Mesendoderm (in vitro differentiated cells): ENCODE data around the gene CRYBA2.

Experiments used
- DNase-seq: peaks from one replicate; pipeline ENCODE4 v3.0.0; 2013
- H2AK5ac ChIP-seq: 2 replicates; pipeline ENCODE4 v1.6.1; 2013; ENCODE audit warnings: low read length, inconsistent platforms
- H2BK120ac ChIP-seq: 2 replicates; pipeline ENCODE4 v1.6.1; 2013; ENCODE audit warnings: low read depth, mild to moderate bottlenecking, low read length, moderate library complexity, mixed read lengths
- H2BK15ac ChIP-seq: replicated peaks from 2 replicates; pipeline ENCODE4 v1.6.1; 2013; ENCODE audit warnings: low read depth, mild to moderate bottlenecking, moderate library complexity
- H2BK5ac ChIP-seq: 2 replicates; pipeline ENCODE4 v1.6.1; 2013; ENCODE audit warnings: low read length, inconsistent platforms
- H3K18ac ChIP-seq: 2 replicates; pipeline ENCODE4 v1.6.1; 2013; ENCODE audit warnings: mild to moderate bottlenecking, low read length, mixed read lengths
- H3K23ac ChIP-seq: one replicate; pipeline ENCODE4 v1.6.1; 2013; ENCODE audit warnings: low read length
- H3K27ac ChIP-seq: 2 replicates; pipeline ENCODE4 v1.5.1; 2013; ENCODE audit warnings: low read depth, mild to moderate bottlenecking, inconsistent platforms, low read length, moderate library complexity
- H3K27me3 ChIP-seq: 2 replicates; pipeline ENCODE4 v1.6.1; 2013; ENCODE audit warnings: low read length, control low read depth, mild to moderate bottlenecking, inconsistent platforms; ENCODE audit not compliant: insufficient read depth, poor library complexity
- H3K36me3 ChIP-seq: 2 replicates; pipeline ENCODE4 v1.6.1; 2013; ENCODE audit warnings: low read length, inconsistent platforms; ENCODE audit not compliant: control insufficient read depth, insufficient read depth
- H3K4ac ChIP-seq: one replicate; pipeline ENCODE4 v1.6.1; 2013; ENCODE audit warnings: low read depth, mild to moderate bottlenecking, low read length, moderate library complexity
- H3K4me1 ChIP-seq: 2 replicates; pipeline ENCODE4 v1.6.1; 2013; ENCODE audit warnings: low read depth, low read length, inconsistent platforms; ENCODE audit not compliant: control insufficient read depth
- H3K4me2 ChIP-seq: 2 replicates; pipeline ENCODE4 v1.6.1; 2013; ENCODE audit warnings: low read length
- H3K4me3 ChIP-seq: 2 replicates; pipeline ENCODE4 v1.5.1; 2013; ENCODE audit warnings: mild to moderate bottlenecking, low read length
- H3K56ac ChIP-seq: one replicate; pipeline ENCODE4 v1.6.1; 2013; ENCODE audit warnings: low read length
- H3K79me1 ChIP-seq: 2 replicates; pipeline ENCODE4 v1.6.1; 2013; ENCODE audit warnings: low read length, inconsistent platforms
- H3K79me2 ChIP-seq: 2 replicates; pipeline ENCODE4 v1.6.1; 2013; ENCODE audit warnings: mild to moderate bottlenecking, low read length; ENCODE audit not compliant: control insufficient read depth, insufficient read depth
- H3K9ac ChIP-seq: 2 replicates; pipeline ENCODE4 v1.6.1; 2013; ENCODE audit warnings: low read length, inconsistent platforms
- H4K5ac ChIP-seq: one replicate; pipeline ENCODE4 v1.6.1; 2013; ENCODE audit warnings: low read length
- H4K8ac ChIP-seq: one replicate; pipeline ENCODE4 v1.6.1; 2013; ENCODE audit warnings: low read depth, mild to moderate bottlenecking, control low read depth, low read length, moderate library complexity
- WGBS: extraction: QIAGEN DNeasy Blood & Tissue Kit; methylation state at CpG from one replicate; pipeline ENCODE4 v1.1.7; 2013; ENCODE audit warnings: low lambda C conversion rate, missing lambda C conversion rate; ENCODE audit not compliant: insufficient coverage; ENCODE audit errors: extremely low coverage; 5-methylcytosine and 5-hydroxymethylcytosine counted together

CRYBA2 gene

DNA sequence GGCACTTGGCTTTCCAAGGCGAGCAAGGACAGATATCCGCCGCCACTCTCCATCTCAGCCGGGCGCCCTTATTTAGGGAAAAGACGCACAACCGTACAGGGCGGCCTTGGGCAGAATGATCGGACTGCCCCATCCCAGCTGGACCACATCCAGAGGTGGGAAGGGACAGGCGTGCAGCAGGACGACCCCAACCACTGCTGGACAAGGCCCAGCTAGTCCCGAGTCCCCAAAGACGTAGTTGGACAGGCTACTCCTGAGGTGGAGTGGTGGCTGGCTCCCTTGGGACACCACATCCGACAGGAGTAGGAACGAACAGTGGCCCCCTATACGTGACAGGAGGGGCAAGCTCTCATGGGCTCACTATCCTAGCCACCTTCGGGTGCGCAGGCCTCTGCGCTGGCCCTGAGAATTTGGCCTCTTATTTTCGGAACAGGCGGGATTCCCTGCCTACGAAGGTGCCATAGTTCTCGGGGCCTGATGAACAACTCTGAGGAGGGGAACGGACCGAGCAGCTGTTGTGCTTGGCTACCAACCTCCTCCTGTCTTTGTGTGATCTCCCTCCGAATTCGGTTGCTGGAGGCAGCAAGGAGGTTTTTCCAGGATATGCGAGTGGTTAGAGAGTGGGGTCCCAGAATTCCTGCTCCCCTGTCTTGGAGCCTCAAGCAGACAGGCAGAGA, 10.5 kb downstream of the CRYBA2 start:
- H3K18ac ChIP-seq = no peak overlapping the region
- no CpG with 5 or more reads among the region's 28 CpGs for WGBS
- no peak overlapping the region for H3K4ac ChIP-seq
- no peaks in the 10 kb centered on the region for H3K36me3 ChIP-seq
- no peak overlapping the region for H3K27ac ChIP-seq
- H2BK5ac ChIP-seq = no peak overlapping the region
- no peak overlapping the region for H2BK120ac ChIP-seq
- peak overlapping the region; percentile 45 for H3K23ac ChIP-seq
- no peak overlapping the region for H2AK5ac ChIP-seq
- no peak overlapping the region for H3K4me2 ChIP-seq
- no peak overlapping the region for H3K9ac ChIP-seq
- H3K4me1 ChIP-seq = no peaks in the 10 kb centered on the region
- peak overlapping the region; percentile 64 for H3K56ac ChIP-seq
- no peak overlapping the region for H4K5ac ChIP-seq
- H3K27me3 ChIP-seq = peaks cover 60% of the 10 kb centered on the region
- H2BK15ac ChIP-seq = no peak overlapping the region
- H3K79me1 ChIP-seq = no peaks in the 10 kb centered on the region
- H3K79me2 ChIP-seq = no peaks in the 10 kb centered on the region
- no peak for DNase-seq
- H3K4me3 ChIP-seq = no peak overlapping the region
- no peak overlapping the region for H4K8ac ChIP-seq

- Histone ChIP-seq H3K27me3 (peaks cover 58% of the 10 kb centered on the region), H2AK5ac (no peak overlapping the region), H3K56ac (peak overlapping the region; percentile 64), H3K23ac (peak overlapping the region; percentile 24), H2BK120ac (no peak overlapping the region), H3K27ac (no peak overlapping the region), H3K4me2 (peak overlapping the region; percentile 31), H3K9ac (no peak overlapping the region), H3K79me1 (no peaks in the 10 kb centered on the region), H3K4ac (no peak overlapping the region), H3K79me2 (no peaks in the 10 kb centered on the region), H4K8ac (no peak overlapping the region), H3K36me3 (no peaks in the 10 kb centered on the region), H2BK15ac (no peak overlapping the region), H3K4me1 (no peaks in the 10 kb centered on the region), H4K5ac (no peak overlapping the region), H3K18ac (no peak overlapping the region), H3K4me3 (no peak overlapping the region), H2BK5ac (no peak overlapping the region)
- no peak for DNase-seq
- WGBS = no CpG with 5 or more reads among the region's 69 CpGs
Measured at GRCh38 chr2:218981881-218982585, 11.2 kb downstream of the CRYBA2 start.

GRCh38 chr2:218981390-218981880, 11.8 kb downstream of the CRYBA2 start:
- no peak overlapping the region for H3K56ac ChIP-seq
- H4K5ac ChIP-seq = no peak overlapping the region
- no peak overlapping the region for H2AK5ac ChIP-seq
- peak overlapping the region; percentile 24 for H3K23ac ChIP-seq
- H3K36me3 ChIP-seq = no peaks in the 10 kb centered on the region
- H3K9ac ChIP-seq = no peak overlapping the region
- H3K4me3 ChIP-seq = no peak overlapping the region
- H4K8ac ChIP-seq = no peak overlapping the region
- H3K4me1 ChIP-seq = no peaks in the 10 kb centered on the region
- H3K27ac ChIP-seq = no peak overlapping the region
- H3K27me3 ChIP-seq = peaks cover 52% of the 10 kb centered on the region
- H3K4ac ChIP-seq = no peak overlapping the region
- no peak overlapping the region for H2BK15ac ChIP-seq
- no peak overlapping the region for H2BK120ac ChIP-seq
- no peak overlapping the region for H2BK5ac ChIP-seq
- H3K4me2 ChIP-seq = no peak overlapping the region
- peak; percentile 61 for DNase-seq
- H3K79me1 ChIP-seq = no peaks in the 10 kb centered on the region
- WGBS = no CpG with 5 or more reads among the region's 46 CpGs
- H3K18ac ChIP-seq = no peak overlapping the region
- no peaks in the 10 kb centered on the region for H3K79me2 ChIP-seq

- Histone ChIP-seq H3K79me1 (no peaks in the 10 kb centered on the region), H2AK5ac (no peak overlapping the region), H4K8ac (no peak overlapping the region), H3K18ac (no peak overlapping the region), H3K4ac (no peak overlapping the region), H3K4me1 (no peaks in the 10 kb centered on the region), H2BK5ac (no peak overlapping the region), H3K4me3 (no peak overlapping the region), H3K79me2 (no peaks in the 10 kb centered on the region), H3K27me3 (peaks cover 47% of the 10 kb centered on the region), H3K36me3 (no peaks in the 10 kb centered on the region), H3K23ac (no peak overlapping the region), H2BK15ac (no peak overlapping the region), H3K4me2 (no peak overlapping the region), H3K9ac (no peak overlapping the region), H4K5ac (no peak overlapping the region), H3K27ac (no peak overlapping the region), H3K56ac (no peak overlapping the region), H2BK120ac (no peak overlapping the region)
- DNase-seq = no peak
- WGBS = no CpG with 5 or more reads among the region's 26 CpGs
Measured at GRCh38 chr2:218980735-218981389, 12.4 kb downstream of the CRYBA2 start.

GRCh38 chr2:218979846-218980734, 13.1 kb downstream of the CRYBA2 start:
- Histone ChIP-seq H2BK15ac (no peak overlapping the region), H3K27me3 (peaks cover 45% of the 10 kb centered on the region), H4K5ac (no peak overlapping the region), H4K8ac (no peak overlapping the region), H2BK5ac (no peak overlapping the region), H3K23ac (no peak overlapping the region), H3K79me1 (no peaks in the 10 kb centered on the region), H3K4me1 (no peaks in the 10 kb centered on the region), H3K4ac (no peak overlapping the region), H2AK5ac (no peak overlapping the region), H2BK120ac (no peak overlapping the region), H3K4me2 (peak overlapping the region; percentile 34), H3K79me2 (no peaks in the 10 kb centered on the region), H3K56ac (peak overlapping the region; percentile 34), H3K9ac (peak overlapping the region; percentile 44), H3K18ac (no peak overlapping the region), H3K27ac (no peak overlapping the region), H3K36me3 (no peaks in the 10 kb centered on the region), H3K4me3 (no peak overlapping the region)
- DNase-seq = peak; percentile 92
- WGBS = no CpG with 5 or more reads among the region's 39 CpGs
